GM18907 (cell line): ENCODE data around the gene TP53AIP1.
"Not testable (repeated sequence)": the region's sequence is repeated elsewhere in the genome, so short reads cannot be mapped to it uniquely, and the experiment has no call there.

Experiments used
- ATAC-seq: cut with Tn5 transposase; IDR thresholded peaks from one replicate; pipeline ENCODE4 v1.9.1; 2021; ENCODE audit warnings: mild to moderate bottlenecking, moderate library complexity; ENCODE audit not compliant: unreplicated experiment

TP53AIP1 gene

GRCh38 chr11:128926437-128927107 is 16.1 kb downstream of the TP53AIP1 start:
- ATAC-seq = no peak

- ATAC-seq = no peak
These were observed 16.7 kb downstream of the TP53AIP1 start for GRCh38 chr11:128926000-128926399.

- no peak for ATAC-seq
These were observed 17.4 kb downstream of the TP53AIP1 start for GRCh38 chr11:128925250-128925600.

GRCh38 chr11:128924510-128925249 is 18.0 kb downstream of the TP53AIP1 start:
- ATAC-seq = no peak

- no peak for ATAC-seq
These were observed 18.6 kb downstream of the TP53AIP1 start for GRCh38 chr11:128924104-128924503.

DNA sequence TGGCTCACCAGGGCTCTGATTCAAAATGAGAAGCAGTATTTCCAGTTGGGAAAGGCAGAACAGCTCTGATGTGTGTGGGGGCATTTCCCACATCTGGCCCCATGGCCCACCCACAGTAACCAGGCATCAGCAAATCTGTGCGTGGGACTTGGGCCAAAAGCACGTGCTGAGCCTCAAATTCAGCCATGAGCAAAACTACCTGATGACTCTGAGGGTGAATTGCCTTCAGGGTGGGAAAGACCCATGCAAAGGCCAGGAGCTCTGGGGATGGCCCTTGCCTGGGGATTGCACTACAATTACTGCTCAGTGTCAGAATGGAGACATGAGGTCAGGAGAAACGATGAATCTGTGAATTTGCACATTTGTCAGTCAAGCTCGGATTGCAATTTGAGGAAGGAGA is 20.9 kb downstream of the TP53AIP1 start:
- no peak for ATAC-seq

GRCh38 chr11:128920666-128921065 is 22.0 kb downstream of the TP53AIP1 start:
- ATAC-seq = no peak

GRCh38 chr11:128919635-128920034 is 23.0 kb downstream of the TP53AIP1 start:
- ATAC-seq = not testable (repeated sequence)

- no peak for ATAC-seq
These were observed 23.5 kb downstream of the TP53AIP1 start for GRCh38 chr11:128919216-128919615.

GRCh38 chr11:128917144-128917724 is 25.4 kb downstream of the TP53AIP1 start:
- no peak for ATAC-seq

DNA sequence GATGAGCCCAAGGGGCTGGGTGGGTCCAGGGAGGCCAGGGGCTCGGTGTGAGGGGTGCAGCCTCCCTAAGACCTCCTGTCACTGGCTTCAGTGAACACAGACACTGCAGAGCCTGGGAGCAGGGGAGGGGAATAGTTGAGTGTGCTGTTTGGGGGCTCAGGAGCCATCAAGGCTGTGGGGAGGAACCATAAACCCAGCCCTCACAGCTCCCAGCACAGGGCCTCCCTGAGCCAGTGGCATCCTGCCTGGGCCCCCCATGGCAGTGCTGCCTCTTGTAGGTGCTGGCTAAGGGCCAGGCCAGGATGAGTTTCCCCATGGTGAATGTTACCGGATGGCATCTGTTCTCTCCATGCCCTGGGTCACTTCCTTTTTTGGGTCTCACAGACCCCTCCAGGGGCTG is 26.0 kb downstream of the TP53AIP1 start:
- ATAC-seq = no peak

DNA sequence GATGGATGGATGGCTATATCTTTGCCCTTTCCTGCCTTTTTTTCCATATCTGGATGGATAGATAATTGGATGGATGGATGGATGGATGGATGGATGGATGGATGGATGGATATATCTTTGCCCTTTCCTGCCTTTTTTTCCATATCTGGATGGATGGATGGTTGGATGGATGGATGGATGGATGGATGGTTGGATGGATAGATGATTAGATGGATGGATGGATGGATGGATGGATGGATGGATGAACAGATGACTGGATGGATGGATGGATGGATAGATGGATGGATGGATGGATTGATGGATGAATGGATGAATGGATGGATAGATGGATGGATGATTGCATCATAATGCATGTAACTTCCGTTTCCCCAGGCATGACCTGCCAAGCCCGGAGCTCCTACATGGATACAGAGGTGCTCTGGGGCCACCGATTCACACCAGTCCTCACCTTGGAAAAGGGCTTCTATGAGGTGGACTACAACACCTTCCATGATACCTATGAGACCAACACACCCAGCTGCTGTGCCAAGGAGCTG is 26.6 kb downstream of the TP53AIP1 start:
- no peak for ATAC-seq

DNA sequence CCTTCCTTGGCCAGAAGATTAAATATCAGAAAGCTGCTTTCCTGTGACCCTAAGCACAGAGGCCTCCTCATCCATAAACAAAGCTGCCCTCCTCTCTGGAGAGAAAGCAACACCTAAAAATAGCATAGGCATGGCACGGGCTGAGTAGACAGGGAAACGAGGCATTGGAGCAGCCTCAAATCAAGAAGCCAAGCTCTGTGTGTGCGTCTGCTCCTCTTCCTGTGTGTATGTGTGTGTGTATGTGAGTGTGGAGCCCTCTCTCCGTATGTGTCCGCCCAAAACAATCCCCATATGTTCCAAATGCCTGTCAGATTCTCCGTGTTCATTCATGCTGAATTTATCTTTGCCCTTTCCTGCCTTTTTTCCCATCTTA is 27.5 kb downstream of the TP53AIP1 start:
- no peak for ATAC-seq

DNA sequence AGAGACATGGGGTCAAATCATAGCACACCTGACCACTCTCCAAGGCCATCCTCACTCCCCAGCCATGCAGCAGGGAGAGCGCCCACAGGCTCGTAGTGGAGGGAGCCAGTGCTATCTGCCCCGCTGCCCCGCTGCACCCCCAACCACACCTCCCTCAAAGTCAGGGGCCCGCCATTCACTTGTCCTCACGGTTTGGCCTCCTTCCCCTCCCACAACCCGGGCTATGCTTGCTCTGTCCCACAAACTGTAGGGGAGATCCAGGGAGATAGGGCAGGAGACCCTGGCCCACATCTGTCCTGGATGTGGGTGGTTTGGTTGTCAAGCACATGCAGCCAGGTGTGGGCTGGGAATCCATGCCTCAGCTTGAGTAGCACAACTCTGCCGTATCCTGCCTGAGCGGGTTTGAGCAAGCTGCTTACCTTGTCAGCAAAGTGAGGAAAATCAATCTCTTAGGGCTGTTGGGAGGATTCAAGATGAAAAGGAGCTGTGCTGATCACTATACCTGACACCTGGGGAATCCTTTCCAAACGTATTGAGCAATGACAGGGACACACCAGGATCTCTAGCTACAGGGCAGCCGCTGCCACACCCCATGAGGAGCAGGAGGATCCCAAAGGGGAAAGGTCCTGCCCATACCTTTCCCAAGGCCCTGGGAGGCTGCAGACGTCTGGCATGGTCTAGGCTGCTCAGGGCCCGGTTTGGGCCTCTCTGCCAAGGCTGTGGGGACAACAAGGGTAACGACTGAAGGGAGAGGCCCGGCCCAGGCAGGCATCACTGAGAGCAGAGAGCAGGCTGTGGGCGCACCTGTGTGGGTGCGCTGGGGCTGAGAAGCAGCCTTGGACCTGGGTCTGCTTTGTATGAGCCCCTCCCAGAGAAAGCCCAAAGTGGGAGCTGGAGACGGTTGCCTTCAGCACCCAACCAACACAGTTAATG is 28.2 kb downstream of the TP53AIP1 start:
- no peak for ATAC-seq

DNA sequence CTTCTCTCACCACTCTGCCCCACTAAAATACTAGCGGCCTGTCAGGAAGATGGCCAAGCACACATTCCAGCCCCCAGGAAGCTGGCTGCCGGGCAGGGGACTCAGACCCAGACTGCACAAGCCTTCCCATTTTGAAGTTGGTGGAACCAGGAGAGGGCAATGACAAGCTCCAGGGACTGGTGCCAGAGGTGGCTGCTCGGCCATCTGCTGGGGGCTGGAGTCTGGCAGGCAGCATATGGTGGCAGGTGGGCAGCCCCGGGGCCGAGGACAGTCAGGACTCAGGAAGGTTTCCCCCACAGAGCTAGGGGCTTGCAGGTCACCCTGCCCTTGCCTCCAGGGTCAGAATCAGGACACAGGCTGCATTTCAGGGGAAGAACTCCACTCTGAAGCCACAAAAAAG is 28.9 kb downstream of the TP53AIP1 start:
- no peak for ATAC-seq

DNA sequence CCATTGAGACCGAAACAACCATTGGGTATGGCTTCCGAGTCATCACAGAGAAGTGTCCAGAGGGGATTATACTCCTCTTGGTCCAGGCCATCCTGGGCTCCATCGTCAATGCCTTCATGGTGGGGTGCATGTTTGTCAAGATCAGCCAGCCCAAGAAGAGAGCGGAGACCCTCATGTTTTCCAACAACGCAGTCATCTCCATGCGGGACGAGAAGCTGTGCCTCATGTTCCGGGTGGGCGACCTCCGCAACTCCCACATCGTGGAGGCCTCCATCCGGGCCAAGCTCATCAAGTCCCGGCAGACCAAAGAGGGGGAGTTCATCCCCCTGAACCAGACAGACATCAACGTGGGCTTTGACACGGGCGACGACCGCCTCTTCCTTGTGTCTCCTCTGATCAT is 31.0 kb downstream of the TP53AIP1 start:
- no peak for ATAC-seq

- ATAC-seq = no peak
These were observed 31.4 kb downstream of the TP53AIP1 start for GRCh38 chr11:128911239-128911638.

GRCh38 chr11:128910576-128910975 is 32.1 kb downstream of the TP53AIP1 start:
- ATAC-seq = no peak

- no peak for ATAC-seq
These were observed 33.1 kb downstream of the TP53AIP1 start for GRCh38 chr11:128909438-128910125.
